Right lobe of liver (tissue), 4 donors: Measurements from ENCODE around the gene GAPDH.
"Not testable (repeated sequence)": the region's sequence is repeated elsewhere in the genome, so short reads cannot be mapped to it uniquely, and the experiment has no call there.

Experiments used
- POLR2A ChIP-seq: fragments of 450-650 bp; IDR thresholded peaks from one replicate; pipeline ENCODE4 v1.6.1; 2017; ENCODE audit warnings: antibody characterized with exemption, mild to moderate bottlenecking
- TF ChIP-seq, protein P1 (sequence below), 4 donors: fragments of 200-600 bp in 3 of 4; fragments of 450-650 bp in 1 of 4; IDR thresholded peaks; one replicate each; pipeline versions ENCODE4 v1.5.1 to v1.8.0; 2016 to 2022; ENCODE audit warnings: antibody characterized with exemption in 4 of 4, mild to moderate bottlenecking in 2 of 4
- donor health status: DM: no; HTN: no; CAD: no.
- donor health status: DM: no; HTN: no; CAD: no.
- donor health status: DM: no; HTN: yes; CAD: no.

DNA sequence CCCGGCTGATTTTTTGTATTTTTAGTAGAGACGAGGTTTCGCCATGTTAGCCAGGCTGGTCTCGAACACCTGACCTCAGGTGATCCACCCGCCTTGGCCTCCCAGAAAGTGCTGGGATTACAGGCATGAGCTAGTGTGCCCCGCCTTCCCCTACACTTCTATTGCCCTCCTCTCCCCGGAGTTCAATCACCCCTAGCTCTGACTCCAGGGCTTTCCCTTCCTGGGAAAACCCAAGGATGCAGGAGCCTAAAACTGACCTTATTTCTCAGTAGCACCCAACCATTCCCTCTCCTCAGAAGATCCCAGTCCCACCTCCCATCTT is 22.1 kb downstream of the GAPDH start:
- TF ChIP-seq, protein P1, sequence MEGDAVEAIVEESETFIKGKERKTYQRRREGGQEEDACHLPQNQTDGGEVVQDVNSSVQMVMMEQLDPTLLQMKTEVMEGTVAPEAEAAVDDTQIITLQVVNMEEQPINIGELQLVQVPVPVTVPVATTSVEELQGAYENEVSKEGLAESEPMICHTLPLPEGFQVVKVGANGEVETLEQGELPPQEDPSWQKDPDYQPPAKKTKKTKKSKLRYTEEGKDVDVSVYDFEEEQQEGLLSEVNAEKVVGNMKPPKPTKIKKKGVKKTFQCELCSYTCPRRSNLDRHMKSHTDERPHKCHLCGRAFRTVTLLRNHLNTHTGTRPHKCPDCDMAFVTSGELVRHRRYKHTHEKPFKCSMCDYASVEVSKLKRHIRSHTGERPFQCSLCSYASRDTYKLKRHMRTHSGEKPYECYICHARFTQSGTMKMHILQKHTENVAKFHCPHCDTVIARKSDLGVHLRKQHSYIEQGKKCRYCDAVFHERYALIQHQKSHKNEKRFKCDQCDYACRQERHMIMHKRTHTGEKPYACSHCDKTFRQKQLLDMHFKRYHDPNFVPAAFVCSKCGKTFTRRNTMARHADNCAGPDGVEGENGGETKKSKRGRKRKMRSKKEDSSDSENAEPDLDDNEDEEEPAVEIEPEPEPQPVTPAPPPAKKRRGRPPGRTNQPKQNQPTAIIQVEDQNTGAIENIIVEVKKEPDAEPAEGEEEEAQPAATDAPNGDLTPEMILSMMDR (IDR thresholded peaks at IDR 0.05): not testable (repeated sequence)
- TF ChIP-seq POLR2A: not testable (repeated sequence)
